ENCODE data around the gene TRPV4. TPM values are rescaled to one million over a fixed set of nuclear protein-coding genes. Genes with fewer than 3 reads are reported as not detected.

Gene TRPV4
- total RNA-seq, 1 donor from 2014 or later: not detected

DNA sequence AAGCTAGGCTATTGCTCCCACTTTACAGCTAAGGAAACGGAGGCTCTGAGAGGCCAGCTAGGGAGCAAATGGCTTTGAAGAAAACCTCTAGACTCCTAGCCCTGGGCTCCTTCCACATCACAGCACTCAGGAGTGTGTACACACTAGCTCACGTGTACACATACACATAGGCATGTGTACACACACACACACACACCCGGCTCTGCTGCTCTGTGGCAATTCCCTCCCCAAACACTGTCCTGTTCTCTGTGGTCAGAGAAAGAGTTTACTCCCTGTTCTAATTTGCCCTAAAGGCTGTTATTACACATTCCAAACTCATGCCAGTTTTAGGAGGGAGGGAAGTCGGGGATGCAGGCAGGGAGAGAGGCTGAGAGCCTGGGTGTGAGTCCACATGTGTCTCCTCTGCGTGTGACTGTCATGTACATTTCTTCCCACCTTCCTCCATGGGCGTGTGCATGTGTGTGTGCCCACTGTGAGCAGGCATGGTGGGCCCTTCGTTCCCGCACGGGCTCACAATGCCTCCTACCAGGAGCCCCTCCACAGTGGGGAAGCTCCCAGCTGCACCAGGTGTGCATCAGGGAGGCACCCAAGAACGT, 14.2 kb downstream of the TRPV4 start:
- intact Hi-C loops (cut with micrococcal nuclease): no loop called here
- Mint-ChIP-seq H3K27me3 (ENCODE audit: low read depth) (no peaks in the 10 kb centered on the region), H3K9me3 (no peaks in the 10 kb centered on the region), H3K4me3 (ENCODE audit: low read depth) (no peak overlapping the region), H3K27ac (no peak overlapping the region), H3K4me1 (ENCODE audit: low read depth) (no peaks in the 10 kb centered on the region), H3K36me3 (ENCODE audit: low read depth) (no peaks in the 10 kb centered on the region)
- DNase-seq (ENCODE audit: low spot score): no peak

DNA sequence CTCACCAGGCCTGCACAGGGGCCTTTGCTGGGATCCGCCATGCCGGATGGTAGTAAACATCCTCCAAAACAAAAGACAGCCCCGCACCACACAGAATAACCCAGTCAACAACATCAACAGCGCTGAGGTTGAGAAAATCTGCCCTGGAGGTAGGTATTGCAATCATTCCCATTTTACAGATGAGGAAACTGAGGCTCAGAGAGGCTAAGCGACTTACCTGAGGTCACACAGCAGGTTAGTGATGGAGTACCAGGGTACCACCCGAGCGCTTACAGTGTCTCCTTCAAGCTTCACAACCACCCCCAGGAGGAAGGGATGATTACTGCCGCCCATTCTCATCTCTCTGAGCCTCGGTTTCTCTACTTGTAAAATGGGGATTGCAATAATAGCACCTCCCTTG, 14.9 kb downstream of the TRPV4 start:
- Mint-ChIP-seq H3K27ac (no peak overlapping the region), H3K9me3 (no peaks in the 10 kb centered on the region), H3K27me3 (ENCODE audit: low read depth) (no peaks in the 10 kb centered on the region), H3K4me3 (ENCODE audit: low read depth) (no peak overlapping the region), H3K36me3 (ENCODE audit: low read depth) (no peaks in the 10 kb centered on the region), H3K4me1 (ENCODE audit: low read depth) (no peaks in the 10 kb centered on the region)
- DNase-seq (ENCODE audit: low spot score): no peak
- intact Hi-C loops (cut with micrococcal nuclease): no loop called here

DNA sequence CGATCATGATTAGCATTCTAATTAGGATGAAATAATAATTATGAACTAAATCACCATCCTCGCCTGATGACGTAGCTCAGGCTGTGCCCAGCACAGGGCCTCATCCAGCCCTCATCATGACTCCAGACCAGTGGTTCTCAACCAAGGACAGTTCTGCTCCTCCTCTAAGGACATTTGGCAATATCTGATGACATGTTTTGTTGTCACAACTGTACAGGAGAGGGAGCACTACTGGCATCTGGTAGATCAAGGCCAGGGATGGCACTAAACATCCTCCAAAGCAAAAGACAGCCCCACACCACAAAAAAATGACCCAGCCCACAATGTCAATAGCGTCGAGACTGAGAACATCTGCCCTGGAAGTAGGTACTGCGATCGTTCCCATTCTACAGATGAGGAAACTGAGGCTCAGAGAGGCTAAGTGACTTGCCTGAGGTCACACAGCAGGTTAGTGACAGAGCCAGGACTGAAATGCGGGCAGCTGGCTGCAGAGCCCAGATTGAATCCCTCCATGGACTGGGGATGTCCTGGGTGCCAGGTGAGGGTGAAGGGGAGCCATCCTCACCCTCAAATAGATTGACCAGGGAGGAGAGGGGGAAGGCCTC, 15.5 kb downstream of the TRPV4 start:
- Mint-ChIP-seq H3K27me3 (ENCODE audit: low read depth) (no peaks in the 10 kb centered on the region), H3K4me1 (ENCODE audit: low read depth) (no peaks in the 10 kb centered on the region), H3K9me3 (no peaks in the 10 kb centered on the region), H3K4me3 (ENCODE audit: low read depth) (no peak overlapping the region), H3K36me3 (ENCODE audit: low read depth) (no peaks in the 10 kb centered on the region), H3K27ac (no peak overlapping the region)
- no peak for DNase-seq (ENCODE audit: low spot score)
- intact Hi-C loops (cut with micrococcal nuclease): no loop called here

DNA sequence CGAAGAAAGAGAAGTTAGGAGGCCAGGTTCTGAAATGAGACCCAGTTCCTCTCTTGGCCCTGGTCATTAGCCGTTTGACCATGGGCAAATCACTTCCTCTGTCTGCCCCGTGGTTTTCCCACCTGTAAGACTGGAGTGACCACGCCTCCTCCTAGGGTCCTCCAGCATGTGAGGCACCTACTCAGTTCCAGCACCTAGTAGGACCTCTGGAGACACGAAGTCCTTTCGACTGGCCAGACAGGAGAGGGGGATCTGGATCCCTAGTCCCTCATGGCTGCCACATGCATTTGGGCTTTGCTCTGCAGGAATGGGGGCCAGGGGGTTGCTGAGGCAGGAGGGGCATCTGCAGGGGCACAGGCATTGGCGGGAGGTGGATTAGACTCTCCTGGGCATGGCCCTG, 16.3 kb downstream of the TRPV4 start:
- Mint-ChIP-seq H3K36me3 (ENCODE audit: low read depth) (no peaks in the 10 kb centered on the region), H3K9me3 (no peaks in the 10 kb centered on the region)
- no peak for DNase-seq (ENCODE audit: low spot score)

DNA sequence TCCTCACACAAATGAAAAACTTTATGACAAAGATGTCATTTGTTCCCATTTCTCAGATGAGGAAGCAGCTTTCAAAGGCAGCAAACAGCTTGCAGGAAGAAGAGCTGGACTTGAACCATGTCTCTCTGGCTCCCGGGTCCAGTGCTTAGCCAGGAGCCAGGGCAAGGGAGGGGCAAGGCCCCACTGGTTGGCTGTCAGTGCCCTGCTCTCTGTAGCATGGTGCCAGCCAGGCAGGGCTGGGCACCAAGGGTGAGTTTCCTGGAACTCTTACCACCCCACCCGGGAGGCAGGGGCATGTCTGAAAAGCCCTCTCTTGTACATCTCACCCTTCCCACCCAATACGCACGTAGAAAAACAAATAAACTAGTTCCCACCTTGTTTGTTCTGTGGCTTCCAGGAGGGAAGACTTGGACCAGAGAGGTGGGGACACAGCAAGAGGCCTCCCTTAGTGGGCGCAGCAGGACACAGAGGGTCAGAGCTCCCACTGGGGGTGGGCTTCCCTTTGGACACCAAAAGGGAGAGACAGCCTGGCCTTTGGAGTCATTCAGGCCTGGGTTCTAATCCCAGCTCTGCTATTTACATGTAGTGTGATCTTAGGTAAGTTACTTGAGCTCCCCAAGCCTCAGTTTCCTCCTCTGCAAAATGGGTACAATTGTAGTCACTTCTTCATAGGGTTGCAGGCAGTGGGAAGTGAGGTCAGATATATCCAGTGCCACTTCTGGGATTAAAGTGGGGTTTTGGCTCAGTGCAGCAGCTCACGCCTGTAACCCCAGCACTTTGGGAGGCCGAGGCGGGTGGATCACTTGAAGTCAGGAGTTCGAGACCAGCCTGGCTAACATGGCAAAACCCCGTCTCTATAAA, 17.2 kb downstream of the TRPV4 start:
- no peak overlapping the region for H3K4me3 Mint-ChIP-seq (ENCODE audit: low read depth)

More for the DNA sequence above, 16.3 kb downstream of the TRPV4 start:
- intact Hi-C loops (cut with micrococcal nuclease): no loop called here
- Mint-ChIP-seq H3K4me3 (ENCODE audit: low read depth) (no peak overlapping the region), H3K27me3 (ENCODE audit: low read depth) (no peaks in the 10 kb centered on the region), H3K27ac (no peak overlapping the region), H3K4me1 (ENCODE audit: low read depth) (no peaks in the 10 kb centered on the region)

DNA sequence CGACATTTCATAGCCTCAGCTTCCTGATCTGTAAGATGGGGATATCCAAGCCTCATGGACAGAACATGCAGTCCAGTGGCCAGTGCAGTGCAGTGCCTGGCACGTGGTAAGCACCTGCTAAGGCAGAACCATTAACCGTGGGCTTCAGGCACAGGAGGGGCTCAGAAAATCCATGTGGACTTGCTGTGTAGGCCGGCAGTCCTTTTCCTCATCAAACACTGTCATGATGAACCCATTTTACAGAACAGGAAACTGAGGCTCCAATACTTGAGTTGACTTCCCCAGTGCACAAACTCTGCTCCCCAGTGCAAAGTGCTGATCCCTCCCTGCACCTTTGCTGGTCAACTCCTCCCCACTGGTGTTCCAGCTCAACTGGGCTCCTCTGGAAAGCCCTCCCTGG, 18.0 kb downstream of the TRPV4 start:
- Mint-ChIP-seq H3K9me3 (no peaks in the 10 kb centered on the region), H3K36me3 (ENCODE audit: low read depth) (no peaks in the 10 kb centered on the region), H3K4me3 (ENCODE audit: low read depth) (no peak overlapping the region), H3K27me3 (ENCODE audit: low read depth) (no peaks in the 10 kb centered on the region), H3K27ac (no peak overlapping the region), H3K4me1 (ENCODE audit: low read depth) (no peaks in the 10 kb centered on the region)
- no peak for DNase-seq (ENCODE audit: low spot score)
- intact Hi-C loops (cut with micrococcal nuclease): no loop called here

More for the DNA sequence above, 17.2 kb downstream of the TRPV4 start:
- Mint-ChIP-seq H3K27me3 (ENCODE audit: low read depth) (no peaks in the 10 kb centered on the region), H3K36me3 (ENCODE audit: low read depth) (no peaks in the 10 kb centered on the region), H3K4me1 (ENCODE audit: low read depth) (no peaks in the 10 kb centered on the region), H3K27ac (no peak overlapping the region), H3K9me3 (no peaks in the 10 kb centered on the region)
- no peak for DNase-seq (ENCODE audit: low spot score)
- intact Hi-C loops (cut with micrococcal nuclease): no loop called here

DNA sequence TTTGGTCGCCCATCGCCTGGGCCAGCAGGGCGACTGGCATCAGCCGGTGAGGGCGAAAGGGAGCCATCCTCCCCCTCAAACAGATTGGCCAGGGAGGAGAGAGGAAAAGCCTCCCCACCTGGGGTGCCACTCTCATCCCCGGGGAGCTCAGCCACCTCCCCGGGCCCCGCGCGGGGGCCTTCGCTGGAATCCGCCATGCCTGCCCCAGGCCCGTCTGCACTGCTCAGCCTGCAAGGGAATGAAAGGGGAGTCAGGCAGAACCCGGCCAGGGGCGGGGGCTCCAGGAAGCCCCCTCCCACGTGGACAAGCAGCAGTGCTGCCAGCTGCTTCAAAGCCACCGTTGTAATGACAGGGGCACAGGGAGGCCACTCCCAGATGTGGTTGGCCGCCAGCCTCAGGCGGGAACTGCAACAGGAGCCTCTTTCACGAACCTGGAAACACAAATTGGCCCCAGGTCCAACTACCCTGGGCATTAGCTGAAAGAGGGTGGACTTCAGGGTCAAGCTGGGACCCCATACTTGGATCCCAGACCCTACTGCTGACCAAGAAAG, 18.5 kb downstream of the TRPV4 start:
- H3K4me1 Mint-ChIP-seq (ENCODE audit: low read depth): no peaks in the 10 kb centered on the region
- H3K4me3 Mint-ChIP-seq (ENCODE audit: low read depth): no peak overlapping the region
- intact Hi-C loops (cut with micrococcal nuclease): no loop called here
- no peaks in the 10 kb centered on the region for H3K9me3 Mint-ChIP-seq
- no peak overlapping the region for H3K27ac Mint-ChIP-seq
- H3K36me3 Mint-ChIP-seq (ENCODE audit: low read depth): no peaks in the 10 kb centered on the region
- DNase-seq (ENCODE audit: low spot score): no peak
- no peaks in the 10 kb centered on the region for H3K27me3 Mint-ChIP-seq (ENCODE audit: low read depth)

DNA sequence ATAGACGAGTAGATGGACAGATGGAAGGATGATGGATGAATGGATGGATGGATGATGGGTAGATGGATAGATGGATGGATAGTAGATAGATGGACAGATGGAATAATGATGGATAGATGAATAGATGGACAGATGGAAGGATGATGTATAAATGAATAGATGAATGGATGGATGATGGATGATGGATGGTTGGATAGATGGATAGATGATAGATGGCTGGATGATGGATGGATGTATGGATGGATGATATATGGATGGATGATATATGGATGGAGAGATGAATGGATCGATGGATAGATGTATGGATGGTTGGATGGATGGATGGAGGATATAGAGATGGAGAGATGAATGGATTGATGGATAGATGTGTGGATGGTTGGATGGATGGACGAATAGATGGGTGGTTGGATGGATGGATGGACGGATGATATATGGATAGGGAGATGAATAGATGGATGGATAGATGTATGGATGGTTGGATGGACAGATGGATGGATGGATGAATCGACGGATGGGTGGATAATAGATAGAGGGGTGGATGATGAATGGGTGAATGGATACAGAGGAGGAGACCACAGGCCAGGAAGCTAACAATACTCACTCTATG, 19.3 kb downstream of the TRPV4 start:
- Mint-ChIP-seq H3K4me1 (ENCODE audit: low read depth) (no peaks in the 10 kb centered on the region), H3K27me3 (ENCODE audit: low read depth) (no peaks in the 10 kb centered on the region), H3K4me3 (ENCODE audit: low read depth) (no peak overlapping the region), H3K36me3 (ENCODE audit: low read depth) (no peaks in the 10 kb centered on the region), H3K9me3 (no peaks in the 10 kb centered on the region), H3K27ac (no peak overlapping the region)
- intact Hi-C loops (cut with micrococcal nuclease): no loop called here
- no peak for DNase-seq (ENCODE audit: low spot score)

DNA sequence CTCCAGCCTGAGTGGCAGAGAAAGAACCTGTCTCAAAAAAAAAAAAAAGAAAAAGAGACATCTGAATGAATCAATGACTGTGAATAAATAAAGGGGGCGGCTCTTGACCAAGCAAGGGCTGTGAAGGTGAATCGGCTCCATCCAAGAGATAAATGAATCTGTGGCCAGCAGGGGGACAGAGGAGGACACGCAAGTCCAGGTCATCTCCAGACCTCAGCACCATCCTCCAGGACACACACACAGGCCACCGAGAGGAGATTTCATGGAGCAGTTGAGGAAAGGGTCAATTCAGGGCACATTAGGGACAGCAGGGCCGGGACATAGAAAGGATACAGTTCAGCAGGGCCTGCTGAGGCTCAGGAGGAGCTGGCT, 21.6 kb downstream of the TRPV4 start:
- Mint-ChIP-seq H3K4me1 (ENCODE audit: low read depth) (no peaks in the 10 kb centered on the region), H3K9me3 (no peaks in the 10 kb centered on the region), H3K27ac (no peak overlapping the region), H3K4me3 (ENCODE audit: low read depth) (no peak overlapping the region), H3K36me3 (ENCODE audit: low read depth) (no peaks in the 10 kb centered on the region), H3K27me3 (ENCODE audit: low read depth) (no peaks in the 10 kb centered on the region)
- DNase-seq (ENCODE audit: low spot score): no peak
- intact Hi-C loops (cut with micrococcal nuclease): no loop called here

DNA sequence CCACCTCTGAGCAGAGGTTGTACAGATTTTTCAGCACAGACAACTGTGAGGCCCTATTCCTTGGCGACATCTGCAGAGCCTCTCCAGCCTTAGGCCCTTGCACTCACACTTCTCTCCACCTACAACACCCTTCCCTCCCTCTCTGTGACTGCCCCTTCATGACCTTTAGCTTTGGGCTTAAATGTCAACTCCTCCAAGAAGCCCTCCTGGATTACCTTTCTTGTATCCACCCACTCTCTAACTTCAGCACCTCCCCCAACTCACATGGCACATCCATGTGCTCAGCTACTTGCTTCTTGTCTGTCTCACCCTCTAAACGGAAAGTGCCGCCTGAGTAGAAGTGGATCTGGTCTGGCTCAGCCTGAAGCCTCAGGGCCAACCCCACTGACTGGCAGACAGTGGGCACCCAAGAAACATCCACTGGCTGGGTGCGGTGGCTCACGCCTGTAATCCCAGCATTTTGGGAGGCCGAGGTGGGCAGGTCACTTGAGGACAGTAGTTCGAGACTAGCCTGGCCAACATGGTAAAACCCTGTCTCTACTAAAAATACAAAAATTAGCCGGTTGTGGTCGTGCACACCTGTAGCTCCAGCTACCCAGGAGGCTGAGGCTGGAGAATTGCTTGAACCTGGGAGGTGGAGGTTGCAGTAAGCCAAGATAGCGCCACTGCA, 22.1 kb downstream of the TRPV4 start:
- Mint-ChIP-seq H3K9me3 (no peaks in the 10 kb centered on the region), H3K27ac (no peak overlapping the region), H3K27me3 (ENCODE audit: low read depth) (no peaks in the 10 kb centered on the region), H3K4me1 (ENCODE audit: low read depth) (no peaks in the 10 kb centered on the region), H3K4me3 (ENCODE audit: low read depth) (no peak overlapping the region), H3K36me3 (ENCODE audit: low read depth) (no peaks in the 10 kb centered on the region)
- no peak for DNase-seq (ENCODE audit: low spot score)
- intact Hi-C loops (cut with micrococcal nuclease): no loop called here

DNA sequence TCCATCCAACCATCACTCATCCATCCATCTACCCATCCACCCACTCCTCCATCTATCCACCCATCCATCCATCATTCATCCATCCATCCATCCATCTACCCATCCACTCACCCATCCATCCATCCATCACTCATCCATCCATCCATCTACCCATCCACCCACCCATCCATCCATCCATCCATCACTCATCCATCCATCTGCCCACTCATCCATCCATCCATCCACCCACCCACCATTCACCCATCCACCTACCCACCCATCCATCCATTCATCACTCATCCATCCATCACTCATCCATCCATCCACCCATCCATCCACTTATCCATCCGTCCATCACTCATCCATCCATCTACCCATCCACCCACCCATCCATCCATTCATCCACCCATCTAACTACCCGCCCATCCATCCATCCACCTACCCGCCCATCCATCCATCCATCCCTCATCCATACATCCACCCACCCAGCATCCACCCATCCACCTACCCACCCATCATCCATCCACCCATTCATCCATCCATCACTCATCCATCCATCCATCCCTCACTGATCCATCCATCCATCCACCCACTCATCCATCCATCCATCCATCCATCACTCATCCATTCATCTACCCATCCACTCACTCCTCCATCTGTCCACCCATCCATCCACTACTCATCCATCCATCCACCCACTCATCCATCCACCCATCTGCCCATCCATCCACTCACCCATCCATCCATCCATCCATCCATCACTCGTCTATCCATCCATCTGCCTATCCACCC, 24.1 kb downstream of the TRPV4 start:
- H3K4me1 Mint-ChIP-seq (ENCODE audit: low read depth): no peaks in the 10 kb centered on the region
- DNase-seq (ENCODE audit: low spot score): no peak
- H3K4me3 Mint-ChIP-seq (ENCODE audit: low read depth): no peak overlapping the region
- no peaks in the 10 kb centered on the region for H3K27me3 Mint-ChIP-seq (ENCODE audit: low read depth)
- H3K9me3 Mint-ChIP-seq: no peaks in the 10 kb centered on the region
- H3K36me3 Mint-ChIP-seq (ENCODE audit: low read depth): no peaks in the 10 kb centered on the region
- no peak overlapping the region for H3K27ac Mint-ChIP-seq
- intact Hi-C loops (cut with micrococcal nuclease): no loop called here

Data from activated T-helper 2 cell treated with anti-CD3 and anti-CD28 coated beads, Interferon-gamma antibody, Interleukin-2, Interleukin-4, amounts not matched to agents 10 μg/mL and 5 μg/mL and 100 μg/mL, durations not matched to agents 14 hours and 24 hours and 36 hours (primary cell).